HepG2 (cell line): ENCODE measurements around the gene CDK14. TPM values are rescaled to one million over a fixed set of nuclear protein-coding genes. Genes with fewer than 3 reads are reported as not detected.

Source experiments
- ATAC-seq: fragments of 200-7000 bp; cut with Tn5 transposase; 3 replicates; pipeline ENCODE4 v1.9.1; 2020; ENCODE audit warnings: mild to moderate bottlenecking, moderate library complexity
- BruUV-seq: library from RNA; stranded (reverse); fragments of 400-500 nt; replicated peaks from 2 replicates; lab custom pipeline; 2021; lab: Mats Ljungman, UMichigan
- CTCF ChIA-PET: fragments of 300-600 bp; formaldehyde crosslinking; extraction: SDS; loops from one replicate; lab custom pipeline; 2021; ENCODE audit warnings: low total read pairs, inconsistent platforms, low intra/inter-chr PET ratio; lab: Yijun Ruan, JAX
- POLR2A ChIA-PET: fragments of 350-600 bp; sonication (Branson Sonifier 250); formaldehyde crosslinking; loops from one replicate; lab custom pipeline; 2020; ENCODE audit warnings: antibody characterized with exemption, inconsistent platforms; lab: Yijun Ruan, JAX
- DNase-seq: peaks from one replicate; pipeline ENCODE4 v3.0.0-alpha.2; 2015; ENCODE audit warnings: low spot score
- FAIRE-seq: peaks from 3 replicates; lab custom pipeline; 2011; peaks lifted over from hg19 to GRCh38; lab: Jason Lieb, UNC
- H2AFZ ChIP-seq: one replicate; pipeline ENCODE4 v1.6.1; 2011; ENCODE audit warnings: low read length, inconsistent platforms
- H3K27ac ChIP-seq: fragments of 300-600 bp; 3 replicates; pipeline ENCODE4 v1.8.0; 2011; ENCODE audit warnings: mixed run types, mild to moderate bottlenecking, mixed read lengths, low read length, inconsistent platforms; ENCODE audit not compliant: insufficient read depth; ENCODE audit errors: extremely low read length
- H3K27me3 ChIP-seq, 2 experiments: fragments of 200-600 bp in 1 of 2; 2 replicates in 1 of 2; 3 replicates in 1 of 2; pipeline versions ENCODE4 v1.6.0 to v1.8.0; 2011; ENCODE audit warnings: low read length in 2 of 2, mild to moderate bottlenecking in 2 of 2, moderate library complexity in 2 of 2, inconsistent platforms in 1 of 2; ENCODE audit not compliant: insufficient read depth in 2 of 2, control insufficient read depth in 1 of 2
- H3K36me3 ChIP-seq, 2 experiments: fragments of 200-600 bp in 1 of 2; replicated peaks in 1 of 2; 2 replicates in 1 of 2; 3 replicates in 1 of 2; pipeline versions ENCODE4 v1.5.1 to v1.8.0; 2011; ENCODE audit warnings: low read length in 2 of 2, inconsistent platforms in 1 of 2; ENCODE audit not compliant: insufficient read depth in 2 of 2, control insufficient read depth in 1 of 2
- H3K4me1 ChIP-seq: 2 replicates; pipeline ENCODE4 v1.5.1; 2012; ENCODE audit warnings: low read length, inconsistent platforms; ENCODE audit not compliant: insufficient read depth
- H3K4me2 ChIP-seq: 2 replicates; pipeline ENCODE4 v1.6.0; 2011; ENCODE audit warnings: low read depth, low read length, inconsistent platforms
- H3K4me3 ChIP-seq, 3 experiments: fragments of 200-600 bp in 1 of 3; sonication (generic), shearing (Covaris generic) in 1 of 3; replicated peaks in 1 of 3; 2 replicates each; pipeline ENCODE4 v1.5.1; 2011 to 2016; ENCODE audit warnings: low read length in 3 of 3, inconsistent platforms in 2 of 3, low read depth in 2 of 3, mild to moderate bottlenecking in 2 of 3, control low read depth in 1 of 3, mixed read lengths in 1 of 3; ENCODE audit not compliant: insufficient read depth in 1 of 3
- H3K79me2 ChIP-seq: one replicate; pipeline ENCODE4 v1.6.1; 2011; ENCODE audit warnings: low read length, inconsistent platforms; ENCODE audit not compliant: insufficient read depth
- H3K9ac ChIP-seq: 2 replicates; pipeline ENCODE4 v1.6.0; 2011; ENCODE audit warnings: mild to moderate bottlenecking, low read depth, low read length, inconsistent platforms; ENCODE audit not compliant: insufficient read depth
- H3K9me3 ChIP-seq: 2 replicates; pipeline ENCODE4 v1.5.1; 2012; ENCODE audit warnings: mild to moderate bottlenecking, low read length
- H4K20me1 ChIP-seq: 2 replicates; pipeline ENCODE4 v1.6.0; 2011; ENCODE audit warnings: inconsistent platforms, mild to moderate bottlenecking, low read length, moderate library complexity; ENCODE audit not compliant: insufficient read depth
- CC2D1A ChIP-seq: sonication (generic); formaldehyde crosslinking; IDR thresholded peaks from 2 replicates; pipeline ENCODE4 v1.8.1; 2023; ENCODE audit warnings: mild to moderate bottlenecking, missing genetic modification reagents
- CREB3 ChIP-seq: sonication (generic); formaldehyde crosslinking; IDR thresholded peaks from 2 replicates; pipeline ENCODE4 v1.5.0; 2020; ENCODE audit warnings: missing genetic modification reagents
- CSRNP1 ChIP-seq: sonication (generic); formaldehyde crosslinking; IDR thresholded peaks from 2 replicates; pipeline ENCODE4 v1.8.1; 2023; ENCODE audit warnings: mild to moderate bottlenecking, missing genetic modification reagents
- DNMT3B ChIP-seq: conservative IDR thresholded peaks from 2 replicates; pipeline ENCODE4 v1.6.1; 2016; ENCODE audit warnings: missing biosample characterization, control low read depth
- HOXA5 ChIP-seq: sonication (generic); formaldehyde crosslinking; IDR thresholded peaks from 2 replicates; pipeline ENCODE4 v1.4.0; 2020; ENCODE audit warnings: missing genetic modification reagents
- KAT7 ChIP-seq: IDR thresholded peaks from 2 replicates; pipeline ENCODE4 v1.6.1; 2018; ENCODE audit warnings: borderline replicate concordance, missing compliant biosample characterization
- KLF13 ChIP-seq: sonication (generic); formaldehyde crosslinking; IDR thresholded peaks from 2 replicates; pipeline ENCODE4 v1.4.0; 2020; ENCODE audit warnings: mild to moderate bottlenecking, missing genetic modification reagents
- KLF9 ChIP-seq: IDR thresholded peaks from 2 replicates; pipeline ENCODE4 v1.6.1; 2016; ENCODE audit warnings: low read depth
- MIER3 ChIP-seq: IDR thresholded peaks from 2 replicates; pipeline ENCODE4 v1.6.1; 2016; ENCODE audit warnings: missing compliant biosample characterization, borderline replicate concordance
- MTA3 ChIP-seq: sonication (generic); formaldehyde crosslinking; IDR thresholded peaks from 2 replicates; pipeline ENCODE4 v1.4.0; 2020; ENCODE audit warnings: missing genetic modification reagents
- NCOA1 ChIP-seq: sonication (generic); formaldehyde crosslinking; IDR thresholded peaks from 2 replicates; pipeline ENCODE4 v1.9.0; 2021; ENCODE audit warnings: missing genetic modification reagents
- RELA ChIP-seq: sonication (generic); formaldehyde crosslinking; IDR thresholded peaks from 2 replicates; pipeline ENCODE4 v1.4.0; 2020; ENCODE audit warnings: missing genetic modification reagents
- TEF ChIP-seq: sonication (generic); formaldehyde crosslinking; IDR thresholded peaks from 2 replicates; pipeline ENCODE4 v1.5.0; 2020; ENCODE audit warnings: missing genetic modification reagents
- ZFP37 ChIP-seq: sonication (generic); formaldehyde crosslinking; IDR thresholded peaks from 2 replicates; pipeline ENCODE4 v1.4.0; 2020; ENCODE audit warnings: missing genetic modification reagents, borderline replicate concordance
- ZNF24 ChIP-seq: fragments of 450-650 bp; IDR thresholded peaks from 2 replicates; pipeline ENCODE4 v1.6.1; 2017; ENCODE audit warnings: antibody characterized with exemption, mild to moderate bottlenecking
- ZNF329 ChIP-seq: sonication (generic); formaldehyde crosslinking; IDR thresholded peaks from 2 replicates; pipeline ENCODE4 v1.9.0; 2021; ENCODE audit warnings: low read depth, mild to moderate bottlenecking, missing genetic modification reagents
- ZNF414 ChIP-seq: sonication (generic); formaldehyde crosslinking; IDR thresholded peaks from 2 replicates; pipeline ENCODE4 v1.5.0; 2020; ENCODE audit warnings: missing genetic modification reagents
- WGBS: methylation state at CpG from one replicate; pipeline ENCODE4 v1.1.6; 2017; ENCODE audit warnings: low lambda C conversion rate; 5-methylcytosine and 5-hydroxymethylcytosine counted together
- in situ Hi-C: cut with HindIII; loops from 2 replicates; pipeline ENCODE4 v1.10.0; 2017; ENCODE audit warnings: low pct_unique_long_range_greater_than_20kb; ENCODE audit not compliant: extremely low pct_ligation_motif_present
- intact Hi-C: fragments of 100-400 bp; cut with micrococcal nuclease; formaldehyde crosslinking; loops from one replicate; pipeline ENCODE4 v1.10.0; 2022; ENCODE audit not compliant: unreplicated experiment
- polyA plus RNA-seq, 8 experiments: library from polyadenylated mRNA; depleted of rRNA in 3 of 8; stranded (reverse) in 7 of 8; unstranded in 1 of 8; fragments of >200 nt; fragmentation: Illumina TruSeq in 4 of 8; extraction: Trizol in 4 of 8; gene quantifications; 2 replicates each; pipeline versions ENCODE4 v1.2.1 to v1.2.3, GENCODE V29; 2011 to 2016; ENCODE audit warnings: low read depth in 4 of 8, missing spikeins in 1 of 8, mixed read lengths in 1 of 8; ENCODE audit not compliant: insufficient read depth in 1 of 8
- total RNA-seq, 5 experiments: library from RNA; depleted of rRNA; stranded (reverse); fragments of >200 nt; fragmentation: Illumina TruSeq; extraction: Trizol; gene quantifications; 2 replicates each; pipeline ENCODE4 v1.2.3, GENCODE V29; 2016; ENCODE audit warnings: low read depth in 1 of 5

CDK14 gene
- total and polyA plus RNA-seq, 2 of the 13 experiments (the other 11 are each of a cell fraction or from before 2014, with no cell fraction given) = 0.26 to 0.71 TPM

GRCh38 chr7:91068136-91068795, 472.1 kb downstream of the CDK14 start:
- BruUV-seq = no TSS peak
- no peak overlapping the region for H3K4me2 ChIP-seq
- no peak for ATAC-seq
- no peaks in the 10 kb centered on the region; a peak in 1 of 5 replicates for H3K27me3 ChIP-seq
- POLR2A ChIA-PET = no interaction called here
- no peaks in the 10 kb centered on the region for H3K79me2 ChIP-seq
- no peak overlapping the region for H3K9ac ChIP-seq
- in situ Hi-C loops = no loop called here
- no peaks in the 10 kb centered on the region for H3K36me3 ChIP-seq
- TF ChIP-seq TEF (CRISPR knock-in tag) (no peak), DNMT3B (CRISPR knock-in tag) (no peak), KLF9 (no peak), RELA (CRISPR knock-in tag) (no peak), CSRNP1 (no peak), NCOA1 (CRISPR knock-in tag) (no peak), MTA3 (CRISPR knock-in tag) (no peak), ZNF329 (no peak), MIER3 (CRISPR knock-in tag) (no peak), KAT7 (no peak), ZNF24 (no peak), KLF13 (CRISPR knock-in tag) (no peak), ZFP37 (CRISPR knock-in tag) (no peak), CC2D1A (CRISPR knock-in tag) (no peak), CREB3 (CRISPR knock-in tag) (no peak), HOXA5 (CRISPR knock-in tag) (no peak), ZNF414 (no peak)
- TF ChIP-seq, all 625 proteins: peak for 0
- WGBS = 24% methylated on average over 5 of the region's 5 CpGs
- CTCF ChIA-PET = no interaction called here
- Histone ChIP-seq H3K9me3 (no peaks in the 10 kb centered on the region), H4K20me1 (no peaks in the 10 kb centered on the region), H3K4me1 (no peaks in the 10 kb centered on the region), H3K4me3 (no peak overlapping the region), H3K27ac (no peak overlapping the region), H2AFZ (no peak overlapping the region)
- DNase-seq = no peak
- intact Hi-C loops = no loop called here
- FAIRE-seq = no peak
